HG03159 (cell line): ENCODE measurements around the gene SREBF1.

Source experiments
- ATAC-seq: cut with Tn5 transposase; IDR thresholded peaks from one replicate; pipeline ENCODE4 v1.9.1; 2021; ENCODE audit warnings: mild to moderate bottlenecking, moderate library complexity; ENCODE audit not compliant: unreplicated experiment

Gene SREBF1

GRCh38 chr17:17859909-17860765 is 23.4 kb upstream of the SREBF1 start:
- ATAC-seq = no peak

- ATAC-seq = no peak
Observed at GRCh38 chr17:17857496-17857895, 20.7 kb upstream of the SREBF1 start.

GRCh38 chr17:17856386-17856785 is 19.6 kb upstream of the SREBF1 start:
- ATAC-seq = no peak

- no peak for ATAC-seq
Observed at GRCh38 chr17:17855976-17856375, 19.2 kb upstream of the SREBF1 start.

- ATAC-seq = no peak
Observed at GRCh38 chr17:17853811-17854447, 17.1 kb upstream of the SREBF1 start.

GRCh38 chr17:17852930-17853329 is 16.1 kb upstream of the SREBF1 start:
- no peak for ATAC-seq

- ATAC-seq = no peak
Observed at GRCh38 chr17:17851103-17852002, 14.6 kb upstream of the SREBF1 start.

- ATAC-seq = no peak
Observed at GRCh38 chr17:17849845-17850373, 13.1 kb upstream of the SREBF1 start.

- no peak for ATAC-seq
Observed at GRCh38 chr17:17849147-17849820, 12.5 kb upstream of the SREBF1 start.

GRCh38 chr17:17848311-17849082 is 11.7 kb upstream of the SREBF1 start:
- ATAC-seq = no peak

- ATAC-seq = no peak
Observed at GRCh38 chr17:17847726-17848125, 10.9 kb upstream of the SREBF1 start.

- no peak for ATAC-seq
Observed at GRCh38 chr17:17847118-17847689, 10.4 kb upstream of the SREBF1 start.

- no peak for ATAC-seq
Observed at GRCh38 chr17:17846645-17847044, 9.9 kb upstream of the SREBF1 start.

GRCh38 chr17:17846003-17846402 is 9.2 kb upstream of the SREBF1 start:
- no peak for ATAC-seq

GRCh38 chr17:17845046-17845775 is 8.4 kb upstream of the SREBF1 start:
- ATAC-seq = no peak

- no peak for ATAC-seq
Observed at GRCh38 chr17:17844500-17844899, 7.7 kb upstream of the SREBF1 start.

- ATAC-seq = no peak
Observed at GRCh38 chr17:17844079-17844478, 7.3 kb upstream of the SREBF1 start.

GRCh38 chr17:17843096-17843495 is 6.3 kb upstream of the SREBF1 start:
- ATAC-seq = no peak
